OCI-LY7 (cell line): Measurements from ENCODE around the gene PELI1. TPM values are rescaled to one million over a fixed set of nuclear protein-coding genes. Genes with fewer than 3 reads are reported as not detected.

Experiments
- BruUV-seq: library from RNA; stranded (reverse); fragments of 400-500 nt; replicated peaks from 2 replicates; lab custom pipeline; 2021; lab: Mats Ljungman, UMichigan
- CTCF ChIA-PET: fragments of 300-600 bp; sonication (Branson Sonifier 250); formaldehyde crosslinking; loops from one replicate; lab custom pipeline; 2022; ENCODE audit warnings: antibody characterized with exemption; ENCODE audit not compliant: unreplicated experiment; lab: Charles Lee
- POLR2A ChIA-PET: fragments of 300-600 bp; sonication (Branson Sonifier 250); formaldehyde crosslinking; loops from one replicate; lab custom pipeline; 2022; ENCODE audit warnings: antibody characterized with exemption; lab: Charles Lee
- DNase-seq: peaks from one replicate; pipeline ENCODE4 v3.0.0-alpha.2; 2015; ENCODE audit warnings: low spot score
- H2AFZ ChIP-seq: fragments of 200-600 bp; sonication (generic), shearing (Covaris generic); 2 replicates; pipeline ENCODE4 v1.6.1; 2014; ENCODE audit warnings: mild to moderate bottlenecking, antibody characterized with exemption, low read length, moderate library complexity
- H3K27ac ChIP-seq: fragments of 200-600 bp; sonication (generic); 2 replicates; pipeline ENCODE4 v1.5.1; 2014; ENCODE audit warnings: mixed run types, low read depth, mild to moderate bottlenecking, moderate library complexity, low read length, inconsistent platforms; ENCODE audit not compliant: poor library complexity, severe bottlenecking
- H3K36me3 ChIP-seq: fragments of 200-600 bp; sonication (generic); 2 replicates; pipeline ENCODE4 v1.6.1; 2014; ENCODE audit warnings: mild to moderate bottlenecking, antibody characterized with exemption, low read length, moderate library complexity, mixed read lengths; ENCODE audit not compliant: insufficient read depth
- H3K4me1 ChIP-seq: fragments of 200-600 bp; sonication (generic); 2 replicates; pipeline ENCODE4 v1.5.1; 2014; ENCODE audit warnings: mild to moderate bottlenecking, low read length; ENCODE audit not compliant: insufficient read depth, poor library complexity, severe bottlenecking
- H3K4me2 ChIP-seq: fragments of 200-600 bp; sonication (generic); 2 replicates; pipeline ENCODE4 v1.6.1; 2014; ENCODE audit warnings: mild to moderate bottlenecking, low read length
- H3K4me3 ChIP-seq: fragments of 200-600 bp; sonication (generic); 2 replicates; pipeline ENCODE4 v1.5.1; 2014; ENCODE audit warnings: mild to moderate bottlenecking, low read depth, low read length; ENCODE audit not compliant: poor library complexity, severe bottlenecking
- H3K79me2 ChIP-seq: fragments of 200-600 bp; sonication (generic); 2 replicates; pipeline ENCODE4 v1.6.1; 2016; ENCODE audit warnings: low read depth, mild to moderate bottlenecking, low read length, moderate library complexity, mixed read lengths; ENCODE audit not compliant: insufficient read depth
- H3K9me2 ChIP-seq: fragments of 200-600 bp; sonication (generic); 2 replicates; pipeline ENCODE4 v1.6.1; 2016; ENCODE audit warnings: mild to moderate bottlenecking, low read length, mixed read lengths; ENCODE audit not compliant: insufficient read depth
- H3K9me3 ChIP-seq: fragments of 200-600 bp; sonication (generic); 2 replicates; pipeline ENCODE4 v1.6.1; 2014; ENCODE audit warnings: mild to moderate bottlenecking, mixed run types, low read length, mixed read lengths
- H4K20me1 ChIP-seq: fragments of 200-600 bp; sonication (generic); 2 replicates; pipeline ENCODE4 v1.6.1; 2014; ENCODE audit warnings: mild to moderate bottlenecking, antibody characterized with exemption, low read length, moderate library complexity, mixed read lengths; ENCODE audit not compliant: insufficient read depth
- EZH2phosphoT487 ChIP-seq: fragments of 200-600 bp; sonication (generic); IDR thresholded peaks from 2 replicates; pipeline ENCODE4 v1.6.1; 2018; ENCODE audit warnings: low read depth, borderline replicate concordance, mild to moderate bottlenecking, mixed run types, antibody characterized with exemption, low read length, moderate library complexity, mixed read lengths
- intact Hi-C: fragments of 100-400 bp; cut with micrococcal nuclease; formaldehyde crosslinking; loops from one replicate; pipeline ENCODE4 v1.10.0; 2022; ENCODE audit not compliant: unreplicated experiment
- total RNA-seq, 2 experiments: library from RNA; depleted of rRNA in 1 of 2; stranded (reverse); fragments of >200 nt in 1 of 2; shearing (Covaris generic) in 1 of 2; gene quantifications; 2 replicates each; pipeline ENCODE4 v1.2.3, GENCODE V29; 2014 to 2022
- TF ChIP-seq, protein P1 (sequence below): fragments of 200-600 bp; sonication (generic); conservative IDR thresholded peaks from 2 replicates; pipeline ENCODE4 v1.5.1; 2014; ENCODE audit warnings: mild to moderate bottlenecking, antibody characterized with exemption, low read length, moderate library complexity, mixed read lengths

Gene PELI1
- total RNA-seq, 2 experiments from 2014 or later: 108 to 174 TPM

DNA sequence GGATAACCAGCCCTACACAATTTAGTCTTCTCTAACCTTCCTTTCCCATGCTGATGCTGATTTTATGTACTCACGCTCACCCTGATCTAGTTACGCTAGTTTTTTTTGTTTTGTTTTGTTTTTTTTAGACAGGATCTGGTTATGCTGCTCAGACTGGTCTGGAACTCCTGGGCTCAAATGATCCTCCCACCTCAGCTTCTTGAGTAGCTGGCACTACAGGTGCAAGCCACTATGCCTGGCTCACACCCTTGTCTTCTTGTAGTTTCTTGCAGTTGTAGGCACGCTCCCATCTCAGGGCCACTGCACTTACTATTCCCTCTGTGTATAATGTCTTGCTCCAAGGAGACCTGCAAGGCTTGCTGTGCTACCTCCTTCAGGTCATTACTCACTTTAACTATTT, 6.2 kb downstream of the PELI1 start:
- CTCF ChIA-PET: interaction anchor here (0.9 kb wide), 1 partner anchor 85 kb away, joined by 3 read pairs; no protein-coding TSS in a partner anchor
- Histone ChIP-seq H3K4me3 (no peak overlapping the region), H3K9me2 (no peaks in the 10 kb centered on the region), H4K20me1 (peaks cover 83% of the 10 kb centered on the region), H3K79me2 (peaks cover 100% of the 10 kb centered on the region), H3K4me2 (peak overlapping the region; percentile 91), H3K36me3 (peaks cover 100% of the 10 kb centered on the region), H2AFZ (no peak overlapping the region), H3K9me3 (no peaks in the 10 kb centered on the region), H3K27ac (no peak overlapping the region), H3K4me1 (peaks cover 86% of the 10 kb centered on the region)
- no peak for DNase-seq
- no TSS peak for BruUV-seq
- POLR2A ChIA-PET: interaction anchor here (0.9 to 1.0 kb wide), 2 partner anchors 35 to 48 kb away, joined by 3 read pairs; no protein-coding TSS in a partner anchor
- TF ChIP-seq, protein P1, sequence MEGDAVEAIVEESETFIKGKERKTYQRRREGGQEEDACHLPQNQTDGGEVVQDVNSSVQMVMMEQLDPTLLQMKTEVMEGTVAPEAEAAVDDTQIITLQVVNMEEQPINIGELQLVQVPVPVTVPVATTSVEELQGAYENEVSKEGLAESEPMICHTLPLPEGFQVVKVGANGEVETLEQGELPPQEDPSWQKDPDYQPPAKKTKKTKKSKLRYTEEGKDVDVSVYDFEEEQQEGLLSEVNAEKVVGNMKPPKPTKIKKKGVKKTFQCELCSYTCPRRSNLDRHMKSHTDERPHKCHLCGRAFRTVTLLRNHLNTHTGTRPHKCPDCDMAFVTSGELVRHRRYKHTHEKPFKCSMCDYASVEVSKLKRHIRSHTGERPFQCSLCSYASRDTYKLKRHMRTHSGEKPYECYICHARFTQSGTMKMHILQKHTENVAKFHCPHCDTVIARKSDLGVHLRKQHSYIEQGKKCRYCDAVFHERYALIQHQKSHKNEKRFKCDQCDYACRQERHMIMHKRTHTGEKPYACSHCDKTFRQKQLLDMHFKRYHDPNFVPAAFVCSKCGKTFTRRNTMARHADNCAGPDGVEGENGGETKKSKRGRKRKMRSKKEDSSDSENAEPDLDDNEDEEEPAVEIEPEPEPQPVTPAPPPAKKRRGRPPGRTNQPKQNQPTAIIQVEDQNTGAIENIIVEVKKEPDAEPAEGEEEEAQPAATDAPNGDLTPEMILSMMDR: no peak
- TF ChIP-seq EZH2phosphoT487: no peak
- intact Hi-C loops: no loop called here

DNA sequence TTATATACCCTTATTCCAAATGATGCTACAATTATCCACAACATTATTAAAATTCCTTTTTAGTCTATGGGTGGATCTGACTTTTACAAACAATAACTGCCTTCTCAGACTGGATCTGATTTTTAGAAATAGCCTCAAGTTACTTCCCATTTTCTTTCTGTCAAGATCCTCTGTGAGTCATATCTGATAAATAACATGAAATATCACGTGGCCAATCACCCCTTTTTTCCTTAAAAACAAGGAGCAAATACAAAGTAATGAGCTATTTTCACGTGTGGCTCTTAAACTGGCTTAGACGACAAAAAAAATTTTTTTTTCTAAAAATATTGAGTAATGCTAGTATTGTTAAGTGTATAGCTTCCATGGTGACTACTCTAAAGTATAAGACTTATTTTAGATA, 6.7 kb downstream of the PELI1 start:
- no peak overlapping the region for H3K4me3 ChIP-seq
- H3K4me2 ChIP-seq: peak overlapping the region; percentile 91
- H3K27ac ChIP-seq: no peak overlapping the region
- no peaks in the 10 kb centered on the region for H3K9me3 ChIP-seq
- H4K20me1 ChIP-seq: peaks cover 85% of the 10 kb centered on the region
- DNase-seq: no peak
- intact Hi-C loops: no loop called here
- POLR2A ChIA-PET: interaction anchor here (0.9 to 1.0 kb wide), 2 partner anchors 34 to 47 kb away, joined by 3 read pairs; no protein-coding TSS in a partner anchor
- CTCF ChIA-PET: interaction anchor here (0.9 kb wide), 1 partner anchor 85 kb away, joined by 3 read pairs; no protein-coding TSS in a partner anchor
- peaks cover 90% of the 10 kb centered on the region for H3K4me1 ChIP-seq
- no TSS peak for BruUV-seq
- peaks cover 100% of the 10 kb centered on the region for H3K36me3 ChIP-seq
- no peaks in the 10 kb centered on the region for H3K9me2 ChIP-seq
- H2AFZ ChIP-seq: no peak overlapping the region
- H3K79me2 ChIP-seq: peaks cover 100% of the 10 kb centered on the region
- no peak for TF ChIP-seq EZH2phosphoT487
- TF ChIP-seq, protein P1: no peak

DNA sequence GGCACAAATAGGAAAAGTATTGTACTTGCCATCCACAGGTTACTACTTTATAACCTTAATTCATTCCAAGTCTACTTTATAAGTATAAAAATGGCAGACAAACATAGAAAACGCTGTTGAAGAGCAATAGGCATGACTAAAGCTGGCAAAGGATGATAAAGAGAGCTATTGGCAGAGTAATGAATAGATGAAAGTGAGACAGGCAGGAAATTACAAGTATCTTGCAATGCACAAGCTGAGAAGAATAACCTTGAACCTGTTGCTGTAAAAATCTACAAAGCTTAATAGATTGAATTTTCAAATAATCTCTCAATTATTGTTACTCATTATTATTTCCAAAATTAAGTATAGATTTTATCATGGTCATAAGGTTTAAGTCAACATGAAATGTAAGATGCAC, 8.8 kb downstream of the PELI1 start:
- H3K4me2 ChIP-seq: peak overlapping the region; percentile 91
- BruUV-seq: no TSS peak

More for the DNA sequence above, 8.8 kb downstream of the PELI1 start:
- CTCF ChIA-PET: no interaction called here
- Histone ChIP-seq H4K20me1 (peaks cover 80% of the 10 kb centered on the region), H2AFZ (no peak overlapping the region), H3K4me1 (peaks cover 94% of the 10 kb centered on the region), H3K4me3 (no peak overlapping the region), H3K36me3 (peaks cover 98% of the 10 kb centered on the region), H3K9me2 (no peaks in the 10 kb centered on the region), H3K9me3 (no peaks in the 10 kb centered on the region), H3K27ac (no peak overlapping the region), H3K79me2 (peaks cover 100% of the 10 kb centered on the region)
- no peak for TF ChIP-seq EZH2phosphoT487
- TF ChIP-seq, protein P1: no peak
- POLR2A ChIA-PET: interaction anchor here (1.0 to 1.3 kb wide), 5 partner anchors 10 to 45 kb away, joined by 4 to 10 read pairs (median 5); no protein-coding TSS in a partner anchor
- DNase-seq: no peak
- intact Hi-C loops: no loop called here
